ENCODE data around the gene NPSR1.

Gene NPSR1

DNA sequence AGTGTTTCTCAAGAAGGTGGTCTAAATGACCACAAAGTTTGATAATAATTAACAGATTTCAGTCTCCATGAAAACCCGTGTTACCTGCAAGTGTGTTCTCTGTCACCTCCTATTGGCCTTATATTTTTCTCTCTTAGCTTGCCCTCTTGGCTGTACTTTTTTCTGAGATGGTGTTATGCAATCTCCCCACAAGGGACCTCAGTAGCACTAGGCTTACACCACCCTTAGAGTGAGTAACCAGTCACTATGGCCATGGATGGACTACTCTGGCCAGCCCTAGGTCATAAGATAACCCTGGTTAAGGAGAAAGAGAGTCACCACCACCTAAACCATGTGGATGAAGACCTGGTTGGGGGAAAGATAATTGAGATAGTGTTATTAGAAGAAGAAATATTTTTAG lies 76.8 kb downstream of the NPSR1 start:
- H3K4me3 ChIP-seq (ENCODE audit: low read depth, low read length), result no peak overlapping the region
- H3K27ac ChIP-seq, result no peak overlapping the region
- no peaks in the 10 kb centered on the region for H3K27me3 ChIP-seq (ENCODE audit: insufficient read depth, low read depth, severe bottlenecking)
- DNase-seq, result no peak
- no peaks in the 10 kb centered on the region for H3K9me3 ChIP-seq (ENCODE audit: severe bottlenecking)
- H3K36me3 ChIP-seq, result no peaks in the 10 kb centered on the region
- TF ChIP-seq, protein P1, sequence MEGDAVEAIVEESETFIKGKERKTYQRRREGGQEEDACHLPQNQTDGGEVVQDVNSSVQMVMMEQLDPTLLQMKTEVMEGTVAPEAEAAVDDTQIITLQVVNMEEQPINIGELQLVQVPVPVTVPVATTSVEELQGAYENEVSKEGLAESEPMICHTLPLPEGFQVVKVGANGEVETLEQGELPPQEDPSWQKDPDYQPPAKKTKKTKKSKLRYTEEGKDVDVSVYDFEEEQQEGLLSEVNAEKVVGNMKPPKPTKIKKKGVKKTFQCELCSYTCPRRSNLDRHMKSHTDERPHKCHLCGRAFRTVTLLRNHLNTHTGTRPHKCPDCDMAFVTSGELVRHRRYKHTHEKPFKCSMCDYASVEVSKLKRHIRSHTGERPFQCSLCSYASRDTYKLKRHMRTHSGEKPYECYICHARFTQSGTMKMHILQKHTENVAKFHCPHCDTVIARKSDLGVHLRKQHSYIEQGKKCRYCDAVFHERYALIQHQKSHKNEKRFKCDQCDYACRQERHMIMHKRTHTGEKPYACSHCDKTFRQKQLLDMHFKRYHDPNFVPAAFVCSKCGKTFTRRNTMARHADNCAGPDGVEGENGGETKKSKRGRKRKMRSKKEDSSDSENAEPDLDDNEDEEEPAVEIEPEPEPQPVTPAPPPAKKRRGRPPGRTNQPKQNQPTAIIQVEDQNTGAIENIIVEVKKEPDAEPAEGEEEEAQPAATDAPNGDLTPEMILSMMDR (IDR thresholded peaks at IDR 0.05; ENCODE audit: low read depth, low read length), result no peak

DNA sequence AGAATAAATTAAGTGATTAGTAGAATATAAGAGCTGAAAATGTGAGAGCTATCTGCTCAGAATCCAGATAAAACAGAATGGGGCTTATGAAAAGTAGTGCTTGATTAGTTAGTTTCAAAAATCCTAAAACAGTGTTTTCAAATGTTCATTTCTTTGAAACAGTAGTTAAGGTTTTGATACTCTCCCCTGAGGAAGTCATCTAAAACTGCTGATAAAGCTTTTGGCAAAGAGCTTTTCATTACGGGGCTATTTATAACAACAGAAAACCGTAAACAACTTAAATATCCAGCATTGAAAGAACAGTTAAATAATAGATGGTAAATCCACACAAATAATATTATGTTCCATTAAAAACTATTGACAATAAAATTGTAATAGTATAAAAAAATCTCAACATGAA lies 77.5 kb downstream of the NPSR1 start:
- H3K27ac ChIP-seq, result no peak overlapping the region
- no peak for DNase-seq
- no peaks in the 10 kb centered on the region for H3K27me3 ChIP-seq (ENCODE audit: insufficient read depth, low read depth, severe bottlenecking)
- no peaks in the 10 kb centered on the region for H3K36me3 ChIP-seq
- no peaks in the 10 kb centered on the region for H3K9me3 ChIP-seq (ENCODE audit: severe bottlenecking)
- no peak overlapping the region for H3K4me3 ChIP-seq (ENCODE audit: low read depth, low read length)
- TF ChIP-seq, protein P1 (IDR thresholded peaks at IDR 0.05; ENCODE audit: low read depth, low read length), result no peak

DNA sequence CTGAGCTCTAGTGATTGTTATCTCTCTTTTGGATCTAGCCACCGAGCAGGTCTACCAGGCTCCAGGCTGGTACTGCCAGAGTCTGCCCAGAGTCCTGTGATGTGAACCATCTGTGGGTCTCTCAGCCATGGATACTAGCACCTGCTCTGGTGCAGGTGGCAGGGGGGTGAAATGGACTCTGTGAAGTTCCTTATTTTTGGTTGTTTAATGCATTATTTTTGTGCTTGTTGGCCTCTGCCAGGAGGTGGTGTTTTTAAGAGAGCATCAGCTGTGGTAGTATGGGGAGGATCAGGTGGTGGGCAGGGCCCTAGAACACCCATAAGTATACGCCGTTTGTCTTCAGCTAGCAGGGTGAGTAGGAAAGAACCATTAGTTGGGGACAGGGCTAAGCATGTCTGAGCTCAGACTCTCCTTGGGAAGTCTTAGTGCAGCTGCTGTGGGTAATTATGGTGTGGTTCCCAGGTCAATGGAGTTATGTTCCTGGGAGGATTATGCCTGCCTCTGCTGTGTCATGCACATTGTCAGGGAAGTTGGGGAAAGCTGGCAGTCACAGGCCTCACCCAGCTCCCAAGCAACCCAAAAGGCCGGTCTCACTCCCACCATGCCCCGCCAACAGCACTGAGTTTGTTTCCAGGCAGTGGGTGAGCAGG lies 81.8 kb downstream of the NPSR1 start:
- TF ChIP-seq, protein P1 (IDR thresholded peaks at IDR 0.05; ENCODE audit: low read depth, low read length), result no peak
- Histone ChIP-seq H3K27ac (peak overlapping the region; percentile 36; the same call in 1 of the 2 replicates), H3K4me3 (ENCODE audit: low read depth, low read length) (no peak overlapping the region), H3K27me3 (ENCODE audit: insufficient read depth, low read depth, severe bottlenecking) (no peaks in the 10 kb centered on the region), H3K9me3 (ENCODE audit: severe bottlenecking) (no peaks in the 10 kb centered on the region), H3K36me3 (no peaks in the 10 kb centered on the region)
- DNase-seq, result peak; percentile 51

DNA sequence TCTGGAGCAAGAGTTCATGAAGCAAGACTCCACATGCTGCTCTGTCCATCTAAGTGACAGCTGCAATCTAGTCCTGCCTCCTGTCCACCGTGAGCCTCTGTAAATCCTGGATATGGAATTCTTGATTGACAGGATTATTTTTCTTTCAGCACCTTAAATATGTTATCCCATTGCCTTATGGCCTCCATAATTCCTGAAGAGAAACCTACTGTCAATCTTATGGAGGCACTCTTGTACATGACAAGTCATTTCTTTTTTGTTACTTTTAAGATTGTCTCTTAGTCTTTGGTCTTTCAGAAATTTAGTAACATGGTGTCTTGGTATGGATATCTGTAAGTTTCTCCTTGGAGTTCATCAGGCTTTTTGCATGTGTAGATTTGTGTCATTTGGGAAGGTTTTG lies 82.8 kb downstream of the NPSR1 start:
- H3K36me3 ChIP-seq, result no peaks in the 10 kb centered on the region
- H3K27ac ChIP-seq, result no peak overlapping the region
- H3K9me3 ChIP-seq (ENCODE audit: severe bottlenecking), result no peaks in the 10 kb centered on the region
- no peaks in the 10 kb centered on the region for H3K27me3 ChIP-seq (ENCODE audit: insufficient read depth, low read depth, severe bottlenecking)
- TF ChIP-seq, protein P1 (IDR thresholded peaks at IDR 0.05; ENCODE audit: low read depth, low read length), result no peak
- DNase-seq, result no peak
- H3K4me3 ChIP-seq (ENCODE audit: low read depth, low read length), result no peak overlapping the region

DNA sequence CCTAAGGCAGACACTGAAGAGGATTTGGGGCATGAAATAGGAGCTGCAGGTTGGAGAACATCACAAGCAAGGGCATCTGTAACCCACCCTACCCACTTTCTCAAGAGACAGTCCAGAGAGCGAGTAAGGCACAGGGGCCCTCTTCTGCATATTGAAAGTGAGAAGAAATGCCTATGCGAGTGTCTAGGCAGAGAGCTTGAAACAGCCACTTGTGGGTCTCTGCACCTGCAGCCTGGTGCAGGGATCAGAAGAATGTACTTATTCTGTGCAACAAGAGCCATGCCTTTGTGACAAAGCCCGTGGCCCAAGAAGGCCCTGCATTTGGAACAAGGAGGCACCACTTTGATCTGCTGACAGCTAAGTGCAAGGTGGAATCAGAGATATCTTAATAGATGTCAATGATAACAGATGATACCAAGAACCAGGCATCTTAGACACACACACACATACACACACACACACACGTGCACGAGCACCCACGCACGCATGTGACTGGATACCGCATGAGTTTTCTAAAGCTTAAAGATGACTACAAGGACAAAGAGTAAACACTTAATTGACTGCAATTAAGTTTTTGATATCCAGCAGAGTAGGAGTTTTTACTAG lies 89.3 kb downstream of the NPSR1 start:
- TF ChIP-seq, protein P1 (IDR thresholded peaks at IDR 0.05; ENCODE audit: low read depth, low read length), result no peak
- Histone ChIP-seq H3K36me3 (no peaks in the 10 kb centered on the region), H3K4me3 (ENCODE audit: low read depth, low read length) (no peak overlapping the region), H3K27me3 (ENCODE audit: insufficient read depth, low read depth, severe bottlenecking) (no peaks in the 10 kb centered on the region), H3K9me3 (ENCODE audit: severe bottlenecking) (peaks cover 3% of the 10 kb centered on the region), H3K27ac (no peak overlapping the region)
- DNase-seq, result no peak

Data from WERI-Rb-1 (cell line).